ENCODE results near the gene RIN2. TPM values are rescaled to one million over a fixed set of nuclear protein-coding genes. Genes with fewer than 3 reads are reported as not detected.

Gene RIN2
- total RNA-seq, 1 experiment from 2014 or later: 1.0 TPM

DNA sequence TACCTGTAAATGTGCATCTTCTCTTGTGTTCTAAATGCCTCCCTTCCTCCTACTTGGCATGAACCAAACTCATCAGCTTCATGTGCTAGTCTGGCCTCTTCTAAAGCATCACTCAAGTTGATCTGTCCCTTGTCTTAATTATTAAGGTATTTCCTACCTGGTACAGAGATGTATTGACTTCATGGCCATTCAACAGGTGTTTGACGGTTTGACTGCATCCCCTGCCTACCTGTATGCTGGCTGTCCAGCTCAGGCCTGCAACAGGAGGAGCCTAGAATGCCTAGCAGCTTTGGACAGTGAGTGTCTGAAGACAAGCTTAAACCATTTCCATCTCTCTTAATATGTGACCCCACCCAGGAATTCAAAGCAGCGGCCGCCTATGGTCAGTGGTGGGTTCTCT is 24.6 kb downstream of the RIN2 start:
- Histone ChIP-seq H3K56ac (ENCODE audit: insufficient read length, low read depth, low read length) (no peak overlapping the region), H2BK20ac (ENCODE audit: low read depth, low read length, poor library complexity, severe bottlenecking) (no peak overlapping the region), H4K20me1 (ENCODE audit: control insufficient read depth, insufficient read depth, insufficient read length) (no peaks in the 10 kb centered on the region), H3K14ac (ENCODE audit: insufficient read depth, low read length) (no peak overlapping the region), H3K79me2 (ENCODE audit: insufficient read depth, low read length) (no peaks in the 10 kb centered on the region), H2BK15ac (ENCODE audit: low read depth, low read length) (no peak overlapping the region), H4K8ac (replicated peaks; ENCODE audit: insufficient read length, low read depth, low read length) (no peak overlapping the region), H2BK120ac (ENCODE audit: low read depth, low read length, poor library complexity, severe bottlenecking) (no peak overlapping the region), H3K4ac (ENCODE audit: low read depth, low read length) (no peak overlapping the region), H3K23ac (ENCODE audit: insufficient read length, low read depth, low read length) (no peak overlapping the region), H4K5ac (ENCODE audit: insufficient read length, low read depth, low read length) (no peak overlapping the region), H2AFZ (ENCODE audit: low read length) (no peak overlapping the region), H3K23me2 (ENCODE audit: insufficient read length, low read depth, low read length, poor library complexity, severe bottlenecking) (no peaks in the 10 kb centered on the region), H3K9me3 (ENCODE audit: control insufficient read depth, low read depth, low read length) (no peaks in the 10 kb centered on the region), H2BK5ac (ENCODE audit: insufficient read length, low read length) (no peak overlapping the region), H3K27me3 (ENCODE audit: insufficient read depth, low read length) (no peaks in the 10 kb centered on the region), H3K27ac (ENCODE audit: insufficient read length, low read depth, low read length) (no peak overlapping the region), H3K4me2 (ENCODE audit: insufficient read depth, insufficient read length, low read length) (no peak overlapping the region), H3K4me1 (ENCODE audit: insufficient read depth, low read length) (no peaks in the 10 kb centered on the region; the same call in 1 of the 2 replicates), H3K9ac (ENCODE audit: extremely low read depth, insufficient read length, low read length) (no peak overlapping the region), H3K79me1 (ENCODE audit: insufficient read depth, low read depth, low read length, poor library complexity, severe bottlenecking) (no peaks in the 10 kb centered on the region), H4K91ac (ENCODE audit: insufficient read length, low read depth, low read length) (no peak overlapping the region), H2AK5ac (ENCODE audit: insufficient read length, low read length) (no peak overlapping the region), H2BK12ac (ENCODE audit: insufficient read length, low read depth, low read length) (no peak overlapping the region), H3T11ph (ENCODE audit: low read length) (no peak overlapping the region), H3K18ac (ENCODE audit: insufficient read length, low read depth, low read length) (no peak overlapping the region)
- Mint-ChIP-seq H3K4me1 (peaks cover 29% of the 10 kb centered on the region in 2 experiments), H3K9me3 (no peaks in the 10 kb centered on the region), H3K36me3 (ENCODE audit: insufficient read depth in 1 of 3, low read depth in 3 of 3) (no peaks in the 10 kb centered on the region; a peak in 1 of 7 replicates), H3K27ac (no peak overlapping the region), H3K27me3 (ENCODE audit: low read depth) (no peaks in the 10 kb centered on the region), H3K4me3 (no peak overlapping the region)
- no CpG with 5 or more reads among the region's 3 CpGs for WGBS (ENCODE audit: extremely low coverage, insufficient read length, low lambda C conversion rate)
- DNase-seq: no peak
- TF ChIP-seq CTCF (conservative IDR thresholded peaks at IDR 0.05): no peak

Data from H9 (cell line).